ENCODE data around the gene SSTR1. TPM values are rescaled to one million over a fixed set of nuclear protein-coding genes. Genes with fewer than 3 reads are reported as not detected.
A peak's percentile ranks its signal among the peaks of the same experiment; 100 is the strongest.

Gene SSTR1
- total RNA-seq, 6 donors from 2014 or later = under 0.01 to 14.4 (median 3.1) TPM

DNA sequence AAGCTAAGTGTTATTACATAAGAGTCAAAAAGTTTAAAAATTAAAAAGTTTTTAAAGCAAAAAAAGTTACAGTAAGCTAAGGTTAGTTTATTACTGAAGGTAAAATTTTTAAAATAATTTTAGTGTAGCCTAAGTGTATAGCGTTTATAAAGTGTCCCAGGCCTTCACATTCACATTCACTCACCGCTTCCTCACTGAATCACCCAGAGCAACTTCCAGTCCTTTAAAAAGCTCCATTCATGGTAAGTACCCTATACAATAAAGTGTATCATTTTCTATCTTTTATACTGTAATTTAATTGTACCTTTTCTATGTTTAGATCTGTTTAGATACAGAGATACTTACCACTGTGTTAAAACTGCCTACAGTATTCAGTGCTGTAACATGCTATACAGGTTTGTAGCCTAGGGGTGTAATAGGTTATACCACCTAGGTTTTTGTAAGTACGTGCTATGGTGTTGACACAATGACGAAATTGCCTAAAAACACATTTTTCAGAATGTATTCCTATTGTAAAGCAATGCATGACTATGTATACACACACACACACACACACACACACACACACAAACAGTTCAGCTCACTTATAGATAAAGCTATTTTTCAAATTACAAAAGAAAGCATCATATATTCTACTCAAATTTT, 44.5 kb downstream of the SSTR1 start:
- Histone ChIP-seq H3K36me3 (no peaks in the 10 kb centered on the region), H3K27me3 (peaks cover 0 to 10% (median 4%) of the 10 kb centered on the region in 4 donors), H3K4me1 (peaks cover 0 to 11% (median 4%) of the 10 kb centered on the region in 4 donors), H3K27ac (peak overlapping the region in 3 of 4 donors; percentile 91 to 97 (median 92)), H3K4me3 (peak overlapping the region in 3 of 4 donors; percentile 11 to 61 (median 51)), H3K9me3 (no peaks in the 10 kb centered on the region)
- TF ChIP-seq, protein P1, sequence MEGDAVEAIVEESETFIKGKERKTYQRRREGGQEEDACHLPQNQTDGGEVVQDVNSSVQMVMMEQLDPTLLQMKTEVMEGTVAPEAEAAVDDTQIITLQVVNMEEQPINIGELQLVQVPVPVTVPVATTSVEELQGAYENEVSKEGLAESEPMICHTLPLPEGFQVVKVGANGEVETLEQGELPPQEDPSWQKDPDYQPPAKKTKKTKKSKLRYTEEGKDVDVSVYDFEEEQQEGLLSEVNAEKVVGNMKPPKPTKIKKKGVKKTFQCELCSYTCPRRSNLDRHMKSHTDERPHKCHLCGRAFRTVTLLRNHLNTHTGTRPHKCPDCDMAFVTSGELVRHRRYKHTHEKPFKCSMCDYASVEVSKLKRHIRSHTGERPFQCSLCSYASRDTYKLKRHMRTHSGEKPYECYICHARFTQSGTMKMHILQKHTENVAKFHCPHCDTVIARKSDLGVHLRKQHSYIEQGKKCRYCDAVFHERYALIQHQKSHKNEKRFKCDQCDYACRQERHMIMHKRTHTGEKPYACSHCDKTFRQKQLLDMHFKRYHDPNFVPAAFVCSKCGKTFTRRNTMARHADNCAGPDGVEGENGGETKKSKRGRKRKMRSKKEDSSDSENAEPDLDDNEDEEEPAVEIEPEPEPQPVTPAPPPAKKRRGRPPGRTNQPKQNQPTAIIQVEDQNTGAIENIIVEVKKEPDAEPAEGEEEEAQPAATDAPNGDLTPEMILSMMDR (IDR thresholded peaks at IDR 0.05) = no peak
- TF ChIP-seq POLR2A (IDR thresholded peaks at IDR 0.05) (no peak), POLR2AphosphoS5 (IDR thresholded peaks at IDR 0.05) (no peak), EP300 (IDR thresholded peaks at IDR 0.05) (no peak)
- DNase-seq (no peak), ATAC-seq (ENCODE audit: low FRiP score in 2 of 2) (no peak)
- 62 to 63% methylated on average over 4 of the region's 4 CpGs for WGBS, 2 donors

DNA sequence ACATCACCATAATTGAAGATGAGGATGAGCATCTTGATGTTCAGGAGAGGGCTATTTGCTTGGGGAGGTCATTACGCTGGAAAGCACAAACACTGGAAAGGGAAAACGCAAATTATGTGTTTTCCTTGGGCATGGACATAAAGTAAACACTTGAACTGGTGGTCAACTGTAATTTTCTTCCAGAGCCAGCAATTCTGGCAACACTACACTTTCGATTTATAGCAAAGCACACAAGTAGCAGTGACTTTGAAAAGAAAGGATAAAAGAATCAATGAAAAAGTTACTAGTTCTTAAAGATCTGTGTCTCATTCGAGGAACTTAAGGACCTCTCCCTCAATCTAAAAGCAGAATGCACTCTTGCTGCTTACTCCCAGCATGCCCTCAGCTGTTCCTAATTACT, 46.0 kb downstream of the SSTR1 start:
- TF ChIP-seq EP300 (IDR thresholded peaks at IDR 0.05) (no peak), POLR2A (IDR thresholded peaks at IDR 0.05) (no peak)
- no peaks in the 10 kb centered on the region for H3K9me3 ChIP-seq
- ATAC-seq (ENCODE audit: low FRiP score in 2 of 2) = no peak
- peak overlapping the region; percentile 12 to 61 (median 46) for H3K4me3 ChIP-seq
- WGBS, 2 donors = 30 to 44% methylated on average over 4 of the region's 4 CpGs
- peaks cover 0 to 10% (median 4%) of the 10 kb centered on the region in 4 donors for H3K27me3 ChIP-seq
- peak overlapping the region; percentile 90 to 97 (median 92) for H3K27ac ChIP-seq
- DNase-seq = no peak
- peaks cover 0 to 11% (median 4%) of the 10 kb centered on the region in 4 donors for H3K4me1 ChIP-seq
- H3K36me3 ChIP-seq = no peaks in the 10 kb centered on the region

DNA sequence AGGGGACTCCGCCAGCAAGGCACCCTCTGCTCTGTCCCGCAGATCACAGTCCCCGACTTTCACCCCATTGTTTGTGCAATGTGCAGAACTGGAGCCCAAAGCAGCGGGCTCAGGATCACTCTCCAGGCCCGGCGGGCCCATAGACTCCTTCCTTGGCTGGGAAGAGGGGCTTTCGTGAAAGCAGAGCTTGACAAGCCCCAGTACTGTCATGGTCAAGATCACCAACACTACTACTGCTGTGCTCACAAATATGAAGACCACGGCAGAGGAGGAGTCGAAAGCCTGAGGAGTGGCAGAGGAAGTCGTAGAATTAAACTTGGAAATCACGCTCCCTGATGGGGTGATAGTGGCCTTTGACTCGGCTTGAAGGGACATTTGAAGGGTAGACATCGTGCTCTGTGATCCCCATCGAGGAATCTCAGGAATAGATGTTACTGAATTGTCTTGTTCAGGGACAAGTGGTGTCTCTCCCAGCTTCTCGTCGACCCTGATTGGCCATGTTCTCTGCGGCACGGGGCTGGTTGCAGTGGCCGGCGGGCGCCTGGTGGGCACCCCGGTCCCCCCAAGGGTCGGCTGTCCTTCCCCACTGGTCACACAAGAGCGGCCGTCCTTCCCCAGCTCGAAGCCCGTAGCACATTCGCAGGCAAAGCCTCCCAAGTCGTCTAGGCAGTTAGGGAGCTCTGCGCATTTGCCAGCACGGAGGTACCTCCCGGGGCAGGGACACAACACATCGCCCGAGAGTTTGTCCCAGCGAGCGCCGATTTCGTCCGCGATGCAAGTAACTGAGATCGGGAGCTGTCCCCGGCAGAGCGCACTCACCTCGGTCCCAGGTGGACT, 47.1 kb downstream of the SSTR1 start:
- Histone ChIP-seq H3K36me3 (no peaks in the 10 kb centered on the region), H3K27ac (peak overlapping the region; percentile 90 to 97 (median 92)), H3K4me1 (peaks cover 0 to 11% (median 4%) of the 10 kb centered on the region in 4 donors), H3K4me3 (peak overlapping the region; percentile 36 to 61 (median 46)), H3K9me3 (no peaks in the 10 kb centered on the region), H3K27me3 (peaks cover 0 to 10% (median 4%) of the 10 kb centered on the region in 4 donors)
- 15 to 16% methylated on average over 26 to 43 of the region's 44 CpGs for WGBS, 2 donors
- no peak for TF ChIP-seq POLR2AphosphoS5 (IDR thresholded peaks at IDR 0.05)
- TF ChIP-seq, protein P1 (IDR thresholded peaks at IDR 0.05) = no peak
- no peak for TF ChIP-seq EP300 (IDR thresholded peaks at IDR 0.05)
- DNase-seq (peak in 1 of 2 donors; percentile 69), ATAC-seq (ENCODE audit: low FRiP score in 2 of 2) (peak; percentile 13 to 28)

DNA sequence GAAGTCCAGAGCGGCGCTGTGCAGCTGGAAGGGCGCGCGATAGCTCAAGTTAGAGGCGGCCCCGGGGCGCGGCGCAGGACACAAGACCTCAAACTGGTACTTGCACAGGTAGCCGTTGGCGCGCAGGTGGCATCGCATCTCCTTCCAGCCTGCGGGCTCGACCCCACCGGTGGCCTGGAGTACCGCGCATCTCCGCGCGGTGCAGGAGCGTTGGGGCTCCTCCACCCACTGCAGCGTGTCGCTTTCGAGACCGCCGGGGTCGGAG, 47.6 kb downstream of the SSTR1 start:
- ATAC-seq (ENCODE audit: low FRiP score in 2 of 2) (peak; percentile 38 to 53), DNase-seq (peak in 1 of 2 donors; percentile 84)
- Histone ChIP-seq H3K27ac (peak overlapping the region; percentile 90 to 97 (median 92)), H3K9me3 (no peaks in the 10 kb centered on the region), H3K36me3 (no peaks in the 10 kb centered on the region), H3K27me3 (peaks cover 0 to 10% (median 4%) of the 10 kb centered on the region in 4 donors), H3K4me3 (peak overlapping the region; percentile 36 to 61 (median 46)), H3K4me1 (peaks cover 0 to 11% (median 4%) of the 10 kb centered on the region in 4 donors)
- TF ChIP-seq, protein P1 (IDR thresholded peaks at IDR 0.05) = peak in 1 of 6 experiments; percentile 37
- no peak for TF ChIP-seq EP300 (IDR thresholded peaks at IDR 0.05)
- WGBS, 2 donors = 0 to 15% methylated on average over 1 to 5 of the region's 29 CpGs

Measured in upper lobe of left lung (tissue), 6 donors.